RCC 7860 (cell line): ENCODE results near the gene ACOT13.
"Not testable (repeated sequence)": the region's sequence is repeated elsewhere in the genome, so short reads cannot be mapped to it uniquely, and the experiment has no call there.

Experiments
- DNase-seq: peaks from one replicate; pipeline ENCODE4 v3.0.0-alpha.2; 2015; ENCODE audit warnings: low spot score
- FAIRE-seq: peaks from 2 replicates; lab custom pipeline; 2012; peaks lifted over from hg19 to GRCh38; lab: Jason Lieb, UNC

Gene ACOT13

DNA sequence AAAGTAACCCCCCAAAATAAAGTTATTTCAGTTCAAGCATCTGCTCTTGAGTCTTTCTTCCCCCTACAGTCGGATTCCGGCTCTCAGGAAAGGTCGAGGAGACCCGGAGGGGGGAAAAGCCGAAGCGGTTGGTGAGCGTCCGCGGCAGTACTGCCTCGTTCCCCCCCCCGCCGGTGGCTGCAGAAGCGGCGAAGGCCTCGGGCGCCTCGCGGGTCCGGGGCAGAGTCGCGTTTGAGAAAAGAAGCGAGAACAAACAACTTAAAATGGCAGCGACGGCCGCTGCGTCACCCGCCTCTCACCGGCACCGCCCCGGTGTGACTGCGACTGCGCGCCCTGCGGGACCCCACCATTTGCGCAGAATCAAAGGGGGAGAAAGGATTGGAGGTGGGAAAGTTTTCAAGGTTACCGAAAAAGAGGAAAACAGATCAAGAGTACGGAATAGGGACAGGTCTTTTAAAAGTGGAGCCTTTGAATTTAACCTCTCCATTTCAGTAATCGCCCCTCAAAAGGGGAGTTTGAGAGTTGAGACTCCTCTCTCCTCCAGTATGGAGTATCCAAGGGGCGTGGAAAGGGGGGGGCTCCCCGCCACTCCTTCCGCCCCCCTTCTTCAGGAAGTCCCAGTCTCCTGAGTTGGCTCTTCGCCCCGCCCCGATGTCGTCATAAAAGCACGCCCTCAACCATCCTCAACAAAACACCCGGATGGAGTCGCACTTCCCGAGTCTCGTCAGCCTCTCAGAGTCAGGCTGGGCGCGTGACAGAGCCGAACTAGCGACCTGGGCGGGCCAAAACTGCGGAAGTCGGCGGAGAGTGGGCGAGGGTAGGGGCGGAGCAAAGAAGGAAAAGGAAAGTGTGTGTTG, 54.0 kb downstream of the ACOT13 start:
- peak; percentile 91 for FAIRE-seq
- DNase-seq, result peak; percentile 98

DNA sequence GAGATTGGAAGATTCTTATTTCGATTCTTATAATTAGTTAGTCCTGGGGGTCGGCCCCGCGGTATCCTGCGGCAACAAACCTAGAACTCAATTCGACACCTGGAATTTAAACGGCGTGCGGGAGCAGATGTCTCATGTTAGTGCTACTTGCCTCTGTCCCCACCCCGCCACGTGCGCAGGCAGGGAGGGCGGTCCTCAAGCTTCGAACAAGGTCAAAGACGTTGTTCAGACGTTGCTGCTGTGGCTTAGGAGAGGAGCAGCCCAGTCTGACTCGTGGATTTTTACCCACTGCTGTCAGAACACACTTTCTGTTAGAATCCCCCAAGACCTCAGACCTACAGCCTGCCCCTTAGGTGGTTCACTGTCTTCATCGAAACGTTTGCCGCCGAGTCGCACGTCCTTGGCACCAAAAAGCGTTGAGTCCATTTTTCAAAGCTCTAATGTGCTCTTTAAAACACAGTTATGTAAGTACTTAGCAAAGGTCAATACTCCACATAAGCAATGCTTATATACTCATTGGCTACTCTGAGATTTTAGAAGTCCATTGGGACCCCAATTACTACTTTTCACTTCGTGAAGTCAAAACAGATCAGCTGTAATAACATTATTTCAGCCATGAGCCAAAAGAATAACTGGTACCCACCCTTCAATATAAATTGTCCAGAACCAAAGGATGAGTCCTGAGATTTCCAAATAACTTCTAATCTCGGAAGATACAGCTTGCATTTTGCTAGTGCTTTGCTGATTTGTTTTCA, 54.8 kb downstream of the ACOT13 start:
- DNase-seq (no peak), FAIRE-seq (no peak)

DNA sequence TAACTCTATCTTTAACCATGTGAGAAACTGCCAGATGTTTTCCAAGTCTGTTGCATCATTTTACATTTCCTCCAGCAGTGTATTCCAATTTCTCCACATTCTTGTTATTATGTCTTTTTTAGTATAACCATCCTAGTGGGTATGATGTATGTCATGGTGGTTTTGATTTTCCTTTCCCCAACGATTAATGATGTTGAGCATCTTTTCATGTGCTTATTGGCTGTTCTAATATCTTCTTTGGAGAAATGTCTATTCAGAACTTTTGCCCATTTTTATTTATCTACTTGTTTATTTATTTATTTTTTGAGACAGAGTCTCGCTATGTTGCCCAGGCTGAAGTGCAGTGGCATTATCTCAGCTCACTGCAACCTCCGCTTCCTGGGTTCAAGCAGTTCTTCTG, 56.4 kb downstream of the ACOT13 start:
- DNase-seq, result no peak
- no peak for FAIRE-seq

DNA sequence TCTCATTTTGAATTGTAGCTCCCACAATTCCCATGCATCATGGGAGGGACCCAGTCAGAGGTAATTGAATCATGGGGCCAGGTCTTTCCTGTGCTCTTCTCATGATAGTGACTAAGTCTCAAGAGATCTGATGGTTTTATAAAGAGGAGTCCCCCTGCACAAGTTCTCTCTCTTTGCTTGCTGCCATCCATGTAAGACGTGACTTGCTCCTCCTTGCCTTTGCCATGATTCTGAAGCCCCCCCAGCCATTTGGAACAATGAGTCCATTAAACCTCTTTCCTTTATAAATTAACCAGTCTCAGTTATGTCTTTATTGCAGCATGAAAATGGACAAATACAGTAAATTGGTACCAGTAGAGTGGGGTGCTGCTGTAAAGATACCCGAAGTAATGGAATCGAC, 63.8 kb downstream of the ACOT13 start:
- FAIRE-seq, result not testable (repeated sequence)

DNA sequence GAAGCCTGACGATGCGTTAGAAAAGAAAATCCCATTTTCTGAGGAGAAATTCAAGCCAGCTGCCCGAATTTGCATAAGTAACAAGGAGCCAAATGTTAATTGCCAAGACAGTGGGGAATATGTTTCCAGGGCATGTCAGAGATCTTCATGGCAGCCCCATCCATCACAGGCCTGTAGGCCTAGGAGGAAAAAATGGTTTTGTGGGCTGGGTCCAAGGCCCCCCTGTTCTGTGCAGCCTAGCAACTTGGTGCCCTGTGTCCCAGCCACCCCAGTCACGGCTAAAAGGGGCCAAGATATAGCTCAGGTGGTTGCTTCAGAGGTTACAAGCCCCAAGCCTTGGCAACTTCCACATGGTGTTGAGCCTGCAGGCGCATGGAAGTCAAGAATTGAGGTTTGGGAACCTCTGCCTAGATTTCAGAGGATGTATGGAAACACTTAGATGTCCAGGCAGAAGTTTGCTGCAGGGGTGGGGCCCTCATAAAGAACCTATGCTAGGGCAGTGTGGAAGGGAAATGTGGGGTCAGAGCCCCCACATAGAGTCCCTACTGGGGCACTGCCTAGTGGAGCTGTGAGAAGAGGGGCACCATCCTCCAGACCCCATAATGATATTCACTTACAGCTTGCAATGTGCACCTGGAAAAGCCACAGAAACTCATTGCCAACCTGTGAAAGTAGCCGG, 64.7 kb downstream of the ACOT13 start:
- not testable (repeated sequence) for DNase-seq, FAIRE-seq

More for the DNA sequence above, 63.8 kb downstream of the ACOT13 start:
- not testable (repeated sequence) for DNase-seq

DNA sequence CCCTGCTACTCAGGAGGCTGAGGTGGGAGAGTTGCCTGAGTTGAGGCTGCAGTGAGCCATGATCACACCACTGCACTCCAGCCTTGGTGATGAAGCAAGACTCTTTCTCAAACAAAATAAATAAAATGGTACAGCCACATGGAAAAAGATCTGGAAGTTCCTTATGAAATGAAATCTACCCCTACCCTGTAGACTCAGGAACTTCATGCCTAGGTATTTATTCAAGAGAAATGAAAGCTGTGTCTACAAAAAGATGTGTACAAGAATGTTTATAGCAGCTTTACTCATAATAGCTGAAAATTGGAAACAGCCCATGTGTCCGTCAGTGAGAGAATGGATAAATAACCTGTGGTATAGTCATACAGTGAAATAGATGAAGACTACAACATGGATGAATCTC, 67.3 kb downstream of the ACOT13 start:
- no peak for FAIRE-seq
- DNase-seq, result no peak

DNA sequence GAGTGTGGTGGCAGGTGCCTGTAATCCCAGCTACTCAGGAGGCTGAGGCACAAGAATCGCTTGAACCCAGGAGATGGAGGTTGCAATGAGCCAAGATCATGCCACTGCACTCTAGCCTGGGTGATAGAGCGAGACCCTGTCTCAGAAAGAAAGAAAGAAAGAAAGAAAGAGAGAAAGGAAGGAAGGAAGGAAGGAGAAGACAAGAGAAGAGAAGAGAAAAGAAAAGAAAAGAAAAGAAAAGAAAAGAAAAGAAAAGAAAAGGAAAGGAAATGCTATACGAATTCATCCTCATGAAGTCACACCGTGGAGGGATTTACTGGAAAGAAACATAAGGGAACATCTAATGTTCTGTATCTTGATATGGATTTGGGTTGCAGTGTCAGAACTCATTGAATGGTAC, 67.8 kb downstream of the ACOT13 start:
- not testable (repeated sequence) for DNase-seq, FAIRE-seq

DNA sequence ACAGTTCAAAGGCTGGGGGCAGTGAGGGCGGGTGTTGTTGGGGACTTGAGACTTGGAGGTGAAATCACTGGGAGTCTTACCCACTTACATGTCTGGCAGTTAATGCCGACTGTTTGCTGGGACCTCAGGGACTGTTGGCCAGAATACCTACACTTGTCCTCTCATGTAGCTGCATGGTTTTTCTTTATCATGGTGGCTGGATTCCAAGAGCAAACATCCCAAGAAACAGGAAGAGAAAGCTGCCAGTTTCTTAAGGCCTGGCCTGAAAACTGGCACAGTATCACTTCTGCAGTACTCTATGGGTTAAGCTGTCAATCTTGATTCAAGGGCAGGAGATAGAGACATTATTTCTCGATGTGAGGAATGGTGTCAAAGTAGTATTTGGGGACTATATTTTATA, 71.9 kb downstream of the ACOT13 start:
- no peak for DNase-seq
- no peak for FAIRE-seq

DNA sequence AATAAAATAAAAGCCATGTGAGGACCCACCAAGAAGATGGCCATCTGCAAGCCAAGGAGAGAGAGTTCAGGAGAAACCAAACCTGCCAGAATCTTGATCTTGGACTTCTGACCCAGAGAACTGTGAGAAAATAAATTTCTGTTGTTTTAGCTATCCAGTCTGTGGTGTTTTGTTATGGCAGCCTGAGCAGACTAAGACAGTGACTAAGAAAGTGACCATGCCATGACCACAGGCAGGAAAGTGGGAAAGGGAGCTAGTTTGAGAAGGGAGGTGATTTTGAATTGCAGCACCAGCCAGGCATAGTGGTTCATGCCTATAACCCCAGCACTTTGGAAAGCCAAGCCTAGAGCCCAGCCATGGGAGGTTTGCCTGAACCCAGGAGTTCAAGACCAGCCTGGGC, 74.0 kb downstream of the ACOT13 start:
- FAIRE-seq, result peak; percentile 45
- DNase-seq, result peak; percentile 61

DNA sequence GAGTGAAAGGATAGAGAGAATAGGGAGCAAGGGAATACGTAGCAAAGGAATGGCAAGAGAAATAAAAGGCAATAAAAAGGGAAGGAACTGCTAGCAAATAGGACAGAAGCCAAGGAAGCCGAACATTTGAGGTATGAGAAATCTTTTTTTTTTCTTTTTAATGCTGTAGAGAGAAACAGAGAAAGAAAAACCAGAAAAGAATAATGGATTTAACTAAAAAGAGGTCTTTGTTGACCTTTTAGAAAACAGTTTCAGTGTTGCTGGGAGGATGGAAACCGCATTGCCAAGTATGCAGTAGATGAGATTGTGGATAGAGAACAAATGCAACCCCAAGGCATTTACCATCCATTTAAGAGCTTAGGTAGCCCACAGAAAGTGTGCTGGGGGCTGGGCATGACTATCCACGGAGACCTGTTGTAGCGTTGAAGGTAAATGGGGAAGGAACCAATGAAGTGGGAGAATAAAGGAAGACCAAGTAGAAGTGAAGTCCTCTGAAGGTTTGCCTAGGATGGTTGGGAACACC, 75.4 kb downstream of the ACOT13 start:
- DNase-seq (no peak), FAIRE-seq (no peak)

DNA sequence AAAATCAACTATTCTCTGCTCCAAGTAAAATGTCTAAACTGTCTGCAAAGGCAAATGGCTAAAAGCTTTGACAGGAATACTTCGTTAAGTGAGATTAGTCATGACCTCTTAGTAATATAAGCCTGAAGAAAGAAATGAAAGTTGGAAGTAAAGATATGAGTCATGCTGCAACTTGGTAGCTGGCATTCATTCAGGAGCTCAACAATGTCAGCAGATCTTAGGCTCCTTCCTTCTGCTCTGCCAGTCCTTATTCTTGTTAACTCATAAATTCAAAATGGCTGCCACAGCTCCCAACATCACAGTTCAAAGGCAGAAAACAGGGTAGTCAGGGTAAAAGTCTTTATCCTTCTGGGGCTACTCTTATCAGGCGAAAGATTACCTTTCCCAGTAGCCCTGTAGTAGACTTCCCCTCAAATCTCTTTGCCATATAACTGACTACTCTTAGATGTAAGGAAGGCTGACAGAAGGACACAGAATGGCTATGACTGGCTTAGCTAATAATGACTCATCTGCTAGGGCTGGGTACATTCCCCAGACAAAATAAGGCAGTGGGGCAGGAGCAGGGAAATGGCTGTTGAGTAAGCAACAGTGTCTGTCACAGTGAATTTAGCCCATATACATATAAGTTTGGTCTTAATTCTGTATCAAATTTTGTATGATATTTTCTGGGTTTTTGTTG, 76.5 kb downstream of the ACOT13 start:
- DNase-seq, result peak; percentile 95
- peak; percentile 93 for FAIRE-seq

DNA sequence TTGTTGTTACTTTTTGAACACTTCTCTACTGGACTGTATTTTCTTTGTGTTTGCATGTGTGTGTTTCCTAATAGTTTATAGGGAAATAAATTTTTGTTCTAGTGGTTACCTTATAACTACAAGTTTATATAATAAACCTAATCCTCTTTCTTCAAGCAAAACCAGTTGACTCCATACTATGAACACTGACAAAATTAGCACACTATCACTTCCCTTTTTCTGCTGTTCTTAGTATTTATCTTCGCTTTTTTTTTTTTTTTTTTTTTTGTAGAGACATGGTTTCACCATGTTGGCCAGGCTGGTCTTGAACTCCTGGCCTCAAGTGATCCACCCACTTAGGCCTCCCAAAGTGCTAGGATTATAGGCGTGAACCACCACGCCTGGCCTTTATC, 77.1 kb downstream of the ACOT13 start:
- no peak for FAIRE-seq
- no peak for DNase-seq

DNA sequence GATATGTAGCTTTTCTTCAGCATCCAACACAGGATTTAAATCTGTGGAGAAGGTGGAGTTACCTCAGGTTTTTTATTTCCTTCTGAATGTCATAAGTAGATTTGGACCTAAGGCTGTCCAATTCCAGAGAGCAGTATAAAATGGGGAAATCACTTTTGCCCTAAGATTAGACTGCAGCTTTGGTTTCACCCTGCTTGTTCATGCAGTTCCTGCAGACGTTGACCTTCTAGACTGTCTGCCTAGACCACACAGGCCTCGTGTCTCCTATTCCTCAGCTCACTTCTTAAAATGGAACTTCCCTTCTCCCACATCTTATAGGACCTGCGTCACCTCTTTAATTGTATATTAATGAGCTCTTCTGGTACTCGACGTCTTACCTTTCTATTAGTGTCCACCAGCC, 78.0 kb downstream of the ACOT13 start:
- FAIRE-seq (no peak), DNase-seq (no peak)

DNA sequence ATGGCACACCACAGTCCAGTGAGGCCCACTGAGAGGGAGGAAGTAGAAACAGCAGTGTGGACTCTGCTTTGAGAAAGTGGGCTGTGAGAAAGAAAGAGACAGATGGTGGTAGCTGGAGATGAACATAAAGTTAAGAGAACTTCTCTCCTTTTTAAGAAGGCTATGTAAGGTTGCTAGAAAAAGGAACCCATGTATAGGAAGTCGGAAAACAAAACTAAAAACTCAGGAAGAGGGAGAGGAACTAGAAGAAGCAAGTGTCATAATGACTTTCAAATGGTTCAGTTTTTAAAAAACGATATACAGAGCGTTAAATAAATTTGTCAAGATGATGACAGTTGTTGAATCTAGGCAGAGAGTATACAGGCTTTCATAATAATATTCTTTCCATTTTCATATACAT, 82.4 kb downstream of the ACOT13 start:
- DNase-seq (no peak), FAIRE-seq (no peak)

DNA sequence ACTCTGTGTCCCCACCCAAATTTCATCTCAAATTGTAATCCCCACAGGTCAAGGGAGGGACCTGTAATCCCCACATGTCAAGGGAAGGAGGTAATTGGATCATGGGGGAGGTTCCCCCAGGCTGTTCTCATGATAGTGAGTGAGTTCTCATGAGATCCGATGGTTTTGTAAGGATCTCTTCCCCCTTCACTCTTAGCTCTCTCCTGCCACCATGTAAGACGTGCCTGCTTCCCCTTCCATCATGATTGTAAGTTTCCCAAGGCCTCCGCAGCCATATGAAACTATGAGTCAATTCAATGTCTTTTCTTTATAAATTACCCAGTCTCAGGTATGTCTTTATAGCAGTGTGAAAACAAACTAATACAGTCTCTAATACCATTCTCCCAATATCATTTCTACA, 84.0 kb downstream of the ACOT13 start:
- not testable (repeated sequence) for DNase-seq, FAIRE-seq

DNA sequence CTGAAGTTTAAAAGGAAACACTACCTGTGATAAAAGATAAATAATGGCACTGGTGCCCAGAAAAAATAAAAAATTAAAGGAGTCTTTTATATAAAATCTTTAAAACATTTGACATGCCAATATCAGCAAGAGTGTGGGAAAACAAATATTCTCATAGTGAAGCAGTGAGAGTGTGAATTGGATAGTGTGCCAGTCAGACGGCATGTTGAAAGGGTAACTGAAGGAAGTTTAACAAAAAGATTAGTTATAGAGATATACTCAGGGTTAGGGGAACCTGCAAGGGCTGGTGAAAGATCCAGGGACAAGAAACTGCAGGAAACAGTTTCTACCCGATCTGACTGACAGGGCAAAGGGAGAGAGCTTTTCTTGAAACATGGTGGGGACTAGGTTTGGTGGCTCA, 85.6 kb downstream of the ACOT13 start:
- DNase-seq (no peak), FAIRE-seq (no peak)

DNA sequence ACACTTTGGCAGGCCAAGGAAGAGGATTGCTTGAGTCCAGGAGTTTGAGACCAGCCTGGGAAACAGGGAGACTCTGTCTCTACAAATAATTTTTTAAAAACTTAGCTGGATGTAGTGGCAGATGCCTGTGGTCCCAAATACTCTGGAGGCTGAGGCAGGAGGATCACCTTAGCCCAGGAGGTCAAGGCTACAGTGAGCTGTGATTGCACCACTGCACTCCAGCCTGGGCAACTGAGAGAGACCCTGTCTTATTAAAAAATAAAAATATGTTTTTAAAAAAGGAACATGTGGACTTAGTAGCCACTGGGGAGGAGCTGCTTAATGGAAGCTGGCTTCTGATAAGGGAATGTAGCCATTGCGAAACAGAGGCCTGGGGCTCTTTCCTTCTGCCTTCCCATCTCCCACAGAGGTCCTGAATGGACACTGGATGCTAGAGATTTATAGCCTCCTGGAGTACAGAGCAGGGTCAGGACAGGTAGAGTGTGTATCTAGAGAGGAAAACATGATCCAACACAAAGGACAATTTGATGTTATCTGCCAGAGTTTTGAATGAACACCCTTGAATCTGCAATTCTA, 86.1 kb downstream of the ACOT13 start:
- FAIRE-seq, result no peak
- no peak for DNase-seq

DNA sequence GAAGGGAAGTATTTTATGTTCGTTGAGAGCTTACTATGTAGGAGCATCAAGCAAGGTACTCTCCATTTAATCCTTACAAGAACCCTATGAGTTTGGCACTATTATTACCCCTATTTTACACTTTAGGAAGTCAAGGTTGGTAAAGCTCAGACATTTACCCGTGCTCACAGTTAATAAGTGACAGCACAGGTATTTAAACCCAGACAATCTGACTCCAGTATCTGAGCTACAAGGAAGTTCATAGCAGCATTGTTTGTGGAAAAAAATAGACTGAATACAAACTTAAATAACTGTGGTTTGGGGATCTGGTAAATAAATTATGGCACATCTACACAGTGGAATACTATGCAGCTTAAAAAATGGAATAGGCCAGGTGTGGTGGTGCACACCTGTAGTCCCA, 86.7 kb downstream of the ACOT13 start:
- DNase-seq (no peak), FAIRE-seq (no peak)

DNA sequence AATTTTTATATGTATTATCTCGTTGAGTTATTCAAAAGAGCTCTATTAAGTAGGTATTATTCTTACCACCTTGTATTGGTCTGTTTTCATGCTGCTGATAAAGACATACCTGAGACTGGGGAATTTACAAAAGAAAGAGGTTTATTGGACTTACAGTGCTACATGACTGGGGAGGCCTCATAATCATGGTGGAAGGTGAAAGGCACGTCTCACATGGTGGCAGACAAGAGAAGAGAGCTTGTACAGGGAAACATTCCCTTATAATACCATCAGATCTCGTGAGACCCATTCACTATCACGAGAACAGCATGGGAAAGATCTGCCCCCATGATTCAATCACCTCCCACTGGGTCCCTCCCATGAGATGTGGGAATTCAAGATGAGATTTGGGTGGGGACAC, 87.5 kb downstream of the ACOT13 start:
- DNase-seq, FAIRE-seq: not testable (repeated sequence)
